ENCODE data around the gene PLA2G2A.

- TF ChIP-seq POLR2A (IDR thresholded peaks at IDR 0.05) (no peak), CTCF (IDR thresholded peaks at IDR 0.05) (no peak)
Measured at GRCh38 chr1:19981170-19981506, 1.7 kb upstream of the PLA2G2A start.
